PC-9 (cell line): Measurements from ENCODE around the gene LGALS7B.

Source experiments
- EZH2 ChIP-seq: fragments of 200-600 bp; sonication (generic); IDR thresholded peaks from 2 replicates; pipeline ENCODE4 v1.8.0; 2017; ENCODE audit warnings: antibody characterized with exemption, low read depth
- TF ChIP-seq, protein P1 (sequence below): fragments of 200-600 bp; sonication (generic); conservative IDR thresholded peaks from 2 replicates; pipeline ENCODE4 v1.6.1; 2017; ENCODE audit warnings: mixed run types, antibody characterized with exemption, mild to moderate bottlenecking, moderate library complexity

GRCh38 chr19:38803543-38803942, 14.5 kb downstream of the LGALS7B start:
- TF ChIP-seq, protein P1, sequence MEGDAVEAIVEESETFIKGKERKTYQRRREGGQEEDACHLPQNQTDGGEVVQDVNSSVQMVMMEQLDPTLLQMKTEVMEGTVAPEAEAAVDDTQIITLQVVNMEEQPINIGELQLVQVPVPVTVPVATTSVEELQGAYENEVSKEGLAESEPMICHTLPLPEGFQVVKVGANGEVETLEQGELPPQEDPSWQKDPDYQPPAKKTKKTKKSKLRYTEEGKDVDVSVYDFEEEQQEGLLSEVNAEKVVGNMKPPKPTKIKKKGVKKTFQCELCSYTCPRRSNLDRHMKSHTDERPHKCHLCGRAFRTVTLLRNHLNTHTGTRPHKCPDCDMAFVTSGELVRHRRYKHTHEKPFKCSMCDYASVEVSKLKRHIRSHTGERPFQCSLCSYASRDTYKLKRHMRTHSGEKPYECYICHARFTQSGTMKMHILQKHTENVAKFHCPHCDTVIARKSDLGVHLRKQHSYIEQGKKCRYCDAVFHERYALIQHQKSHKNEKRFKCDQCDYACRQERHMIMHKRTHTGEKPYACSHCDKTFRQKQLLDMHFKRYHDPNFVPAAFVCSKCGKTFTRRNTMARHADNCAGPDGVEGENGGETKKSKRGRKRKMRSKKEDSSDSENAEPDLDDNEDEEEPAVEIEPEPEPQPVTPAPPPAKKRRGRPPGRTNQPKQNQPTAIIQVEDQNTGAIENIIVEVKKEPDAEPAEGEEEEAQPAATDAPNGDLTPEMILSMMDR, result no peak
- TF ChIP-seq EZH2, result no peak
